HG02870 (cell line): Measurements from ENCODE around the gene NFS1.
"Not testable (repeated sequence)": the region's sequence is repeated elsewhere in the genome, so short reads cannot be mapped to it uniquely, and the experiment has no call there.

Source experiments
- ATAC-seq: cut with Tn5 transposase; IDR thresholded peaks from one replicate; pipeline ENCODE4 v1.9.1; 2021; ENCODE audit warnings: mild to moderate bottlenecking, moderate library complexity; ENCODE audit not compliant: unreplicated experiment

NFS1 gene

GRCh38 chr20:35729836-35730582 lies 30.9 kb upstream of the NFS1 start:
- no peak for ATAC-seq

GRCh38 chr20:35729283-35729807 lies 30.2 kb upstream of the NFS1 start:
- ATAC-seq = no peak

- no peak for ATAC-seq
These were observed 27.9 kb upstream of the NFS1 start for GRCh38 chr20:35726842-35727711.

GRCh38 chr20:35724321-35725230 lies 25.4 kb upstream of the NFS1 start:
- no peak for ATAC-seq

GRCh38 chr20:35723652-35724320 lies 24.6 kb upstream of the NFS1 start:
- not testable (repeated sequence) for ATAC-seq

- not testable (repeated sequence) for ATAC-seq
These were observed 24.1 kb upstream of the NFS1 start for GRCh38 chr20:35723275-35723639.

GRCh38 chr20:35721621-35722020 lies 22.5 kb upstream of the NFS1 start:
- ATAC-seq = no peak

GRCh38 chr20:35721219-35721618 lies 22.1 kb upstream of the NFS1 start:
- ATAC-seq = no peak

GRCh38 chr20:35720165-35721123 lies 21.3 kb upstream of the NFS1 start:
- no peak for ATAC-seq

GRCh38 chr20:35719717-35720116 lies 20.6 kb upstream of the NFS1 start:
- ATAC-seq = no peak

- no peak for ATAC-seq
These were observed 20.0 kb upstream of the NFS1 start for GRCh38 chr20:35718972-35719635.

- not testable (repeated sequence) for ATAC-seq
These were observed 19.2 kb upstream of the NFS1 start for GRCh38 chr20:35718321-35718720.

- no peak for ATAC-seq
These were observed 17.2 kb upstream of the NFS1 start for GRCh38 chr20:35716330-35716729.

GRCh38 chr20:35715652-35716051 lies 16.5 kb upstream of the NFS1 start:
- no peak for ATAC-seq

- ATAC-seq = no peak
These were observed 15.0 kb upstream of the NFS1 start for GRCh38 chr20:35714127-35714526.

- ATAC-seq = not testable (repeated sequence)
These were observed 14.0 kb upstream of the NFS1 start for GRCh38 chr20:35713120-35713519.

GRCh38 chr20:35711588-35712209 lies 12.5 kb upstream of the NFS1 start:
- no peak for ATAC-seq

GRCh38 chr20:35710884-35711587 lies 11.9 kb upstream of the NFS1 start:
- ATAC-seq = no peak
